Common myeloid progenitor, CD34-positive (primary cell): ENCODE measurements around the gene PHYHIPL.
"Not testable (repeated sequence)": the region's sequence is repeated elsewhere in the genome, so short reads cannot be mapped to it uniquely, and the experiment has no call there.

Experiments used
- CTCF ChIA-PET: fragments of 350-600 bp; sonication (Branson Sonifier 250); formaldehyde crosslinking; loops from one replicate; lab custom pipeline; 2021; ENCODE audit warnings: antibody characterized with exemption; lab: Charles Lee
- POLR2A ChIA-PET: fragments of 350-600 bp; sonication (Branson Sonifier 250); formaldehyde crosslinking; loops from one replicate; lab custom pipeline; 2021; ENCODE audit warnings: antibody characterized with exemption; lab: Charles Lee
- DNase-seq, 3 donors: peaks; one replicate each; pipeline versions ENCODE4 v3.0.0 to v3.0.0-alpha.2; 2013
- H3K27ac ChIP-seq, 2 experiments: 1 replicate in 1 of 2; 2 replicates in 1 of 2; pipeline ENCODE4 v1.7.0; 2013; ENCODE audit warnings: inconsistent platforms in 2 of 2, low read length in 2 of 2, mild to moderate bottlenecking in 2 of 2, low read depth in 1 of 2, moderate library complexity in 1 of 2; ENCODE audit not compliant: severe bottlenecking in 2 of 2, insufficient read depth in 1 of 2, poor library complexity in 1 of 2
- H3K27me3 ChIP-seq, 5 experiments: replicated peaks in 2 of 5; 1 replicate in 3 of 5; 2 replicates in 2 of 5; pipeline versions ENCODE4 v1.6.1 to v1.7.0; 2013; ENCODE audit warnings: low read length in 4 of 5, mild to moderate bottlenecking in 2 of 5, moderate library complexity in 2 of 5, inconsistent platforms in 1 of 5; ENCODE audit not compliant: insufficient read depth in 5 of 5, control insufficient read depth in 4 of 5
- H3K36me3 ChIP-seq, 4 experiments: 1 replicate in 2 of 4; 2 replicates in 2 of 4; pipeline versions ENCODE4 v1.6.1 to v1.7.0; 2013; ENCODE audit warnings: low read length in 3 of 4, control low read depth in 1 of 4, mild to moderate bottlenecking in 1 of 4; ENCODE audit not compliant: control insufficient read depth in 4 of 4, insufficient read depth in 4 of 4
- H3K4me1 ChIP-seq, 4 experiments: 1 replicate in 3 of 4; 2 replicates in 1 of 4; pipeline versions ENCODE4 v1.6.1 to v1.7.1; 2013; ENCODE audit warnings: low read length in 3 of 4, mild to moderate bottlenecking in 3 of 4, control low read depth in 1 of 4, inconsistent platforms in 1 of 4, moderate library complexity in 1 of 4; ENCODE audit not compliant: control insufficient read depth in 4 of 4, insufficient read depth in 4 of 4; ENCODE audit errors: control extremely low read depth in 1 of 4
- H3K4me3 ChIP-seq, 7 experiments: 1 replicate in 4 of 7; 2 replicates in 3 of 7; pipeline versions ENCODE4 v1.5.1 to v1.7.0; 2013; ENCODE audit warnings: mild to moderate bottlenecking in 7 of 7, low read length in 6 of 7, moderate library complexity in 6 of 7, inconsistent platforms in 2 of 7, low read depth in 2 of 7, control low read depth in 1 of 7; ENCODE audit not compliant: insufficient read depth in 4 of 7, control insufficient read depth in 1 of 7; ENCODE audit errors: extremely low read depth in 1 of 7
- H3K9me3 ChIP-seq, 5 experiments: 1 replicate in 4 of 5; 2 replicates in 1 of 5; pipeline versions ENCODE4 v1.6.1 to v1.7.1; 2013; ENCODE audit warnings: low read length in 4 of 5, mild to moderate bottlenecking in 2 of 5, inconsistent platforms in 1 of 5, low read depth in 1 of 5, moderate library complexity in 1 of 5; ENCODE audit not compliant: control insufficient read depth in 4 of 5, insufficient read depth in 2 of 5; ENCODE audit errors: control extremely low read depth in 1 of 5
- whole genome bisulfite sequencing: methylation state at CpG from one replicate; pipeline ENCODE4 v1.1.5; 2013; ENCODE audit not compliant: insufficient coverage; 5-methylcytosine and 5-hydroxymethylcytosine counted together

PHYHIPL gene

GRCh38 chr10:59237775-59238174, 61.3 kb downstream of the PHYHIPL start:
- POLR2A ChIA-PET: no interaction called here
- H3K36me3 ChIP-seq: no peaks in the 10 kb centered on the region
- no peaks in the 10 kb centered on the region for H3K27me3 ChIP-seq
- H3K4me3 ChIP-seq: no peak overlapping the region
- H3K4me1 ChIP-seq: no peaks in the 10 kb centered on the region
- no peaks in the 10 kb centered on the region for H3K9me3 ChIP-seq
- no peak for DNase-seq
- CTCF ChIA-PET: interaction anchor here (1.0 to 2.7 kb wide), 3 partner anchors 30 to 385 kb away, joined by 3 to 12 read pairs (median 3); no protein-coding TSS in a partner anchor
- H3K27ac ChIP-seq: no peak overlapping the region

GRCh38 chr10:59239108-59239507, 62.7 kb downstream of the PHYHIPL start:
- H3K36me3 ChIP-seq, H3K4me1 ChIP-seq, H3K4me3 ChIP-seq, DNase-seq, H3K9me3 ChIP-seq, H3K27me3 ChIP-seq, POLR2A ChIA-PET, H3K27ac ChIP-seq: not testable (repeated sequence)
- CTCF ChIA-PET: interaction anchor here (0.9 to 2.8 kb wide), 6 partner anchors 247 to 798 kb away, joined by 3 to 19 read pairs (median 3); no protein-coding TSS in a partner anchor
- 100% methylated on average over 1 of the region's 2 CpGs for WGBS

GRCh38 chr10:59240582-59241183, 64.2 kb downstream of the PHYHIPL start:
- no CpG with 5 or more reads among the region's 2 CpGs for WGBS
- DNase-seq: peak; percentile 47 to 75 (median 65)

GRCh38 chr10:59242057-59242456, 65.6 kb downstream of the PHYHIPL start:
- H3K9me3 ChIP-seq: no peaks in the 10 kb centered on the region
- no peaks in the 10 kb centered on the region for H3K27me3 ChIP-seq
- no peaks in the 10 kb centered on the region for H3K4me1 ChIP-seq
- H3K4me3 ChIP-seq: no peak overlapping the region
- ChIA-PET POLR2A (interaction anchor here (0.6 kb wide), 1 partner anchor 53 kb away, joined by 3 read pairs; no protein-coding TSS in a partner anchor), CTCF (no interaction called here)
- no peak for DNase-seq
- H3K36me3 ChIP-seq: no peaks in the 10 kb centered on the region
- no CpG with 5 or more reads among the region's 1 CpG for WGBS
- H3K27ac ChIP-seq: no peak overlapping the region

More at GRCh38 chr10:59240582-59241183, 64.2 kb downstream of the PHYHIPL start:
- no peaks in the 10 kb centered on the region for H3K36me3 ChIP-seq
- CTCF ChIA-PET: interaction anchor here (0.6 to 2.8 kb wide), 4 partner anchors 382 to 796 kb away, joined by 3 to 19 read pairs (median 4); no protein-coding TSS in a partner anchor
- H3K4me1 ChIP-seq: no peaks in the 10 kb centered on the region
- H3K9me3 ChIP-seq: no peaks in the 10 kb centered on the region
- H3K27me3 ChIP-seq: no peaks in the 10 kb centered on the region
- POLR2A ChIA-PET: no interaction called here
- H3K27ac ChIP-seq: no peak overlapping the region
- no peak overlapping the region for H3K4me3 ChIP-seq

- DNase-seq: no peak
- no CpG with 5 or more reads among the region's 3 CpGs for WGBS
- CTCF ChIA-PET: interaction anchor here (1.0 kb wide), 1 partner anchor 337 kb away, joined by 3 read pairs; no protein-coding TSS in a partner anchor
- Histone ChIP-seq H3K27ac (no peak overlapping the region), H3K4me1 (no peaks in the 10 kb centered on the region), H3K4me3 (no peak overlapping the region), H3K27me3 (no peaks in the 10 kb centered on the region), H3K36me3 (no peaks in the 10 kb centered on the region), H3K9me3 (no peaks in the 10 kb centered on the region)
- POLR2A ChIA-PET: no interaction called here
Measured at GRCh38 chr10:59242991-59243390, 66.5 kb downstream of the PHYHIPL start.

GRCh38 chr10:59243611-59244195, 67.3 kb downstream of the PHYHIPL start:
- Histone ChIP-seq H3K27me3 (no peaks in the 10 kb centered on the region), H3K36me3 (no peaks in the 10 kb centered on the region), H3K4me3 (no peak overlapping the region), H3K27ac (no peak overlapping the region), H3K4me1 (no peaks in the 10 kb centered on the region), H3K9me3 (no peaks in the 10 kb centered on the region)
- ChIA-PET CTCF (interaction anchor here (1.0 kb wide), 1 partner anchor 336 kb away, joined by 3 read pairs; no protein-coding TSS in a partner anchor), POLR2A (no interaction called here)
- 100% methylated on average over 1 of the region's 2 CpGs for WGBS
- no peak for DNase-seq

- Histone ChIP-seq H3K4me1 (no peaks in the 10 kb centered on the region), H3K4me3 (no peak overlapping the region), H3K36me3 (no peaks in the 10 kb centered on the region), H3K9me3 (no peaks in the 10 kb centered on the region), H3K27ac (no peak overlapping the region), H3K27me3 (no peaks in the 10 kb centered on the region)
- CTCF ChIA-PET: no interaction called here
- no peak for DNase-seq
- POLR2A ChIA-PET: no interaction called here
- no CpG with 5 or more reads among the region's 1 CpG for WGBS
Measured at GRCh38 chr10:59244871-59245270, 68.4 kb downstream of the PHYHIPL start.
